Measurements from ENCODE around the gene THSD7B. TPM values are rescaled to one million over a fixed set of nuclear protein-coding genes. Genes with fewer than 3 reads are reported as not detected.
A peak's percentile ranks its signal among the peaks of the same experiment; 100 is the strongest.

Gene THSD7B
- total RNA-seq, 1 donor from 2014 or later: not detected

GRCh38 chr2:136796339-136796738 lies 31.0 kb downstream of the THSD7B start:
- H3K27me3 Mint-ChIP-seq (ENCODE audit: unreplicated experiment): no peaks in the 10 kb centered on the region
- TF ChIP-seq CTCF (IDR thresholded peaks at IDR 0.05): peak; percentile 9
- DNase-seq (ENCODE audit: extremely low spot score, unreplicated experiment): no peak
- H3K9me3 Mint-ChIP-seq (ENCODE audit: unreplicated experiment): no peaks in the 10 kb centered on the region
- no peaks in the 10 kb centered on the region for H3K4me1 Mint-ChIP-seq (ENCODE audit: unreplicated experiment)
- no peak overlapping the region for H3K27ac Mint-ChIP-seq (ENCODE audit: unreplicated experiment)
- H3K36me3 Mint-ChIP-seq (ENCODE audit: unreplicated experiment): no peaks in the 10 kb centered on the region
- H3K4me3 Mint-ChIP-seq (ENCODE audit: unreplicated experiment): no peak overlapping the region

GRCh38 chr2:136798766-136799165 lies 33.4 kb downstream of the THSD7B start:
- DNase-seq (ENCODE audit: extremely low spot score, unreplicated experiment): no peak
- Mint-ChIP-seq H3K36me3 (ENCODE audit: unreplicated experiment) (no peaks in the 10 kb centered on the region), H3K9me3 (ENCODE audit: unreplicated experiment) (peaks cover 5% of the 10 kb centered on the region), H3K27me3 (ENCODE audit: unreplicated experiment) (no peaks in the 10 kb centered on the region), H3K4me3 (ENCODE audit: unreplicated experiment) (no peak overlapping the region), H3K4me1 (ENCODE audit: unreplicated experiment) (no peaks in the 10 kb centered on the region), H3K27ac (ENCODE audit: unreplicated experiment) (no peak overlapping the region)
- no peak for TF ChIP-seq CTCF (IDR thresholded peaks at IDR 0.05)

GRCh38 chr2:136801661-136802060 lies 36.3 kb downstream of the THSD7B start:
- H3K4me3 Mint-ChIP-seq (ENCODE audit: unreplicated experiment): no peak overlapping the region
- H3K9me3 Mint-ChIP-seq (ENCODE audit: unreplicated experiment): peaks cover 5% of the 10 kb centered on the region
- H3K4me1 Mint-ChIP-seq (ENCODE audit: unreplicated experiment): no peaks in the 10 kb centered on the region
- no peaks in the 10 kb centered on the region for H3K27me3 Mint-ChIP-seq (ENCODE audit: unreplicated experiment)
- TF ChIP-seq CTCF (IDR thresholded peaks at IDR 0.05): no peak
- DNase-seq (ENCODE audit: extremely low spot score, unreplicated experiment): no peak
- no peak overlapping the region for H3K27ac Mint-ChIP-seq (ENCODE audit: unreplicated experiment)
- H3K36me3 Mint-ChIP-seq (ENCODE audit: unreplicated experiment): no peaks in the 10 kb centered on the region

- Mint-ChIP-seq H3K4me1 (ENCODE audit: unreplicated experiment) (no peaks in the 10 kb centered on the region), H3K27ac (ENCODE audit: unreplicated experiment) (no peak overlapping the region), H3K4me3 (ENCODE audit: unreplicated experiment) (no peak overlapping the region), H3K36me3 (ENCODE audit: unreplicated experiment) (no peaks in the 10 kb centered on the region), H3K9me3 (ENCODE audit: unreplicated experiment) (peaks cover 6% of the 10 kb centered on the region), H3K27me3 (ENCODE audit: unreplicated experiment) (no peaks in the 10 kb centered on the region)
- no peak for DNase-seq (ENCODE audit: extremely low spot score, unreplicated experiment)
- no peak for TF ChIP-seq CTCF (IDR thresholded peaks at IDR 0.05)
These were observed 44.7 kb downstream of the THSD7B start for GRCh38 chr2:136809998-136810397.

GRCh38 chr2:136818839-136819238 lies 53.5 kb downstream of the THSD7B start:
- Mint-ChIP-seq H3K4me3 (ENCODE audit: unreplicated experiment) (no peak overlapping the region), H3K27ac (ENCODE audit: unreplicated experiment) (no peak overlapping the region), H3K4me1 (ENCODE audit: unreplicated experiment) (no peaks in the 10 kb centered on the region), H3K9me3 (ENCODE audit: unreplicated experiment) (no peaks in the 10 kb centered on the region), H3K27me3 (ENCODE audit: unreplicated experiment) (no peaks in the 10 kb centered on the region), H3K36me3 (ENCODE audit: unreplicated experiment) (no peaks in the 10 kb centered on the region)
- no peak for TF ChIP-seq CTCF (IDR thresholded peaks at IDR 0.05)
- no peak for DNase-seq (ENCODE audit: extremely low spot score, unreplicated experiment)

Data from osteocyte (in vitro differentiated cells).